Measurements from ENCODE around the gene MOV10.

The MOV10 gene

GRCh38 chr1:112687785-112688496 is 13.5 kb downstream of the MOV10 start:
- Histone ChIP-seq H3K79me2 (ENCODE audit: control insufficient read depth, insufficient read depth, low read length, unreplicated experiment) (peaks cover 31% of the 10 kb centered on the region), H3K36me3 (ENCODE audit: insufficient read depth, low read length) (peaks cover 14% of the 10 kb centered on the region; the same call in 1 of the 2 replicates), H3K4me1 (ENCODE audit: control insufficient read depth, insufficient read depth, low read length, unreplicated experiment) (peaks cover 4% of the 10 kb centered on the region), H3K27me3 (ENCODE audit: insufficient read depth, low read length) (no peaks in the 10 kb centered on the region), H3K4me3 (ENCODE audit: low read depth, low read length) (no peak overlapping the region), H2AFZ (ENCODE audit: low read length, unreplicated experiment) (no peak overlapping the region), H3K27ac (ENCODE audit: low read depth, low read length) (no peak overlapping the region)

- peaks cover 23% of the 10 kb centered on the region for H3K79me2 ChIP-seq (ENCODE audit: control insufficient read depth, insufficient read depth, low read length, unreplicated experiment)
- no peak overlapping the region for H3K4me3 ChIP-seq (ENCODE audit: low read depth, low read length)
- peaks cover 16% of the 10 kb centered on the region; the same call in 1 of the 2 replicates for H3K36me3 ChIP-seq (ENCODE audit: insufficient read depth, low read length)
- no peaks in the 10 kb centered on the region for H3K27me3 ChIP-seq (ENCODE audit: insufficient read depth, low read length)
- H3K27ac ChIP-seq (ENCODE audit: low read depth, low read length) = no peak overlapping the region
- H2AFZ ChIP-seq (ENCODE audit: low read length, unreplicated experiment) = no peak overlapping the region
- H3K4me1 ChIP-seq (ENCODE audit: control insufficient read depth, insufficient read depth, low read length, unreplicated experiment) = peaks cover 4% of the 10 kb centered on the region
These were observed 14.3 kb downstream of the MOV10 start for GRCh38 chr1:112688781-112689193.

GRCh38 chr1:112689196-112689841 is 14.9 kb downstream of the MOV10 start:
- no peak overlapping the region for H3K27ac ChIP-seq (ENCODE audit: low read depth, low read length)
- peaks cover 4% of the 10 kb centered on the region for H3K4me1 ChIP-seq (ENCODE audit: control insufficient read depth, insufficient read depth, low read length, unreplicated experiment)
- H2AFZ ChIP-seq (ENCODE audit: low read length, unreplicated experiment) = no peak overlapping the region
- H3K79me2 ChIP-seq (ENCODE audit: control insufficient read depth, insufficient read depth, low read length, unreplicated experiment) = peaks cover 23% of the 10 kb centered on the region
- no peaks in the 10 kb centered on the region for H3K27me3 ChIP-seq (ENCODE audit: insufficient read depth, low read length)
- H3K4me3 ChIP-seq (ENCODE audit: low read depth, low read length) = no peak overlapping the region
- peaks cover 16% of the 10 kb centered on the region; the same call in 1 of the 2 replicates for H3K36me3 ChIP-seq (ENCODE audit: insufficient read depth, low read length)

GRCh38 chr1:112689842-112690237 is 15.4 kb downstream of the MOV10 start:
- peaks cover 4% of the 10 kb centered on the region for H3K4me1 ChIP-seq (ENCODE audit: control insufficient read depth, insufficient read depth, low read length, unreplicated experiment)
- no peak overlapping the region for H2AFZ ChIP-seq (ENCODE audit: low read length, unreplicated experiment)
- peaks cover 23% of the 10 kb centered on the region for H3K79me2 ChIP-seq (ENCODE audit: control insufficient read depth, insufficient read depth, low read length, unreplicated experiment)
- H3K27me3 ChIP-seq (ENCODE audit: insufficient read depth, low read length) = no peaks in the 10 kb centered on the region
- peaks cover 16% of the 10 kb centered on the region; the same call in 1 of the 2 replicates for H3K36me3 ChIP-seq (ENCODE audit: insufficient read depth, low read length)
- no peak overlapping the region for H3K27ac ChIP-seq (ENCODE audit: low read depth, low read length)
- H3K4me3 ChIP-seq (ENCODE audit: low read depth, low read length) = no peak overlapping the region

- H3K4me1 ChIP-seq (ENCODE audit: control insufficient read depth, insufficient read depth, low read length, unreplicated experiment) = no peaks in the 10 kb centered on the region
- H3K4me3 ChIP-seq (ENCODE audit: low read depth, low read length) = no peak overlapping the region
- H3K36me3 ChIP-seq (ENCODE audit: insufficient read depth, low read length) = peaks cover 16% of the 10 kb centered on the region; the same call in 1 of the 2 replicates
- no peak overlapping the region for H3K27ac ChIP-seq (ENCODE audit: low read depth, low read length)
- H2AFZ ChIP-seq (ENCODE audit: low read length, unreplicated experiment) = no peak overlapping the region
- H3K27me3 ChIP-seq (ENCODE audit: insufficient read depth, low read length) = no peaks in the 10 kb centered on the region
- peaks cover 8% of the 10 kb centered on the region for H3K79me2 ChIP-seq (ENCODE audit: control insufficient read depth, insufficient read depth, low read length, unreplicated experiment)
These were observed 18.2 kb downstream of the MOV10 start for GRCh38 chr1:112692681-112693080.

GRCh38 chr1:112693821-112694220 is 19.4 kb downstream of the MOV10 start:
- Histone ChIP-seq H3K4me1 (ENCODE audit: control insufficient read depth, insufficient read depth, low read length, unreplicated experiment) (no peaks in the 10 kb centered on the region), H3K4me3 (ENCODE audit: low read depth, low read length) (no peak overlapping the region), H3K36me3 (ENCODE audit: insufficient read depth, low read length) (peaks cover 16% of the 10 kb centered on the region; the same call in 1 of the 2 replicates), H3K79me2 (ENCODE audit: control insufficient read depth, insufficient read depth, low read length, unreplicated experiment) (no peaks in the 10 kb centered on the region), H2AFZ (ENCODE audit: low read length, unreplicated experiment) (no peak overlapping the region), H3K27me3 (ENCODE audit: insufficient read depth, low read length) (no peaks in the 10 kb centered on the region), H3K27ac (ENCODE audit: low read depth, low read length) (no peak overlapping the region)

- Histone ChIP-seq H3K4me3 (ENCODE audit: low read depth, low read length) (no peak overlapping the region), H3K4me1 (ENCODE audit: control insufficient read depth, insufficient read depth, low read length, unreplicated experiment) (peaks cover 2% of the 10 kb centered on the region), H3K79me2 (ENCODE audit: control insufficient read depth, insufficient read depth, low read length, unreplicated experiment) (no peaks in the 10 kb centered on the region), H3K36me3 (ENCODE audit: insufficient read depth, low read length) (peaks cover 16% of the 10 kb centered on the region; the same call in 1 of the 2 replicates), H3K27me3 (ENCODE audit: insufficient read depth, low read length) (no peaks in the 10 kb centered on the region), H3K27ac (ENCODE audit: low read depth, low read length) (no peak overlapping the region), H2AFZ (ENCODE audit: low read length, unreplicated experiment) (no peak overlapping the region)
These were observed 20.0 kb downstream of the MOV10 start for GRCh38 chr1:112694363-112694929.

GRCh38 chr1:112695276-112695675 is 20.8 kb downstream of the MOV10 start:
- Histone ChIP-seq H2AFZ (ENCODE audit: low read length, unreplicated experiment) (no peak overlapping the region), H3K4me1 (ENCODE audit: control insufficient read depth, insufficient read depth, low read length, unreplicated experiment) (peaks cover 10% of the 10 kb centered on the region), H3K79me2 (ENCODE audit: control insufficient read depth, insufficient read depth, low read length, unreplicated experiment) (no peaks in the 10 kb centered on the region), H3K27ac (ENCODE audit: low read depth, low read length) (no peak overlapping the region), H3K4me3 (ENCODE audit: low read depth, low read length) (no peak overlapping the region), H3K36me3 (ENCODE audit: insufficient read depth, low read length) (peaks cover 16% of the 10 kb centered on the region; the same call in 1 of the 2 replicates), H3K27me3 (ENCODE audit: insufficient read depth, low read length) (no peaks in the 10 kb centered on the region)

- peaks cover 12% of the 10 kb centered on the region; the same call in 1 of the 2 replicates for H3K36me3 ChIP-seq (ENCODE audit: insufficient read depth, low read length)
- H3K4me1 ChIP-seq (ENCODE audit: control insufficient read depth, insufficient read depth, low read length, unreplicated experiment) = peaks cover 24% of the 10 kb centered on the region
- H3K27me3 ChIP-seq (ENCODE audit: insufficient read depth, low read length) = no peaks in the 10 kb centered on the region
- H3K4me3 ChIP-seq (ENCODE audit: low read depth, low read length) = no peak overlapping the region
- no peaks in the 10 kb centered on the region for H3K79me2 ChIP-seq (ENCODE audit: control insufficient read depth, insufficient read depth, low read length, unreplicated experiment)
- no peak overlapping the region for H2AFZ ChIP-seq (ENCODE audit: low read length, unreplicated experiment)
- no peak overlapping the region for H3K27ac ChIP-seq (ENCODE audit: low read depth, low read length)
These were observed 22.3 kb downstream of the MOV10 start for GRCh38 chr1:112696578-112697314.

GRCh38 chr1:112697781-112698201 is 23.3 kb downstream of the MOV10 start:
- no peaks in the 10 kb centered on the region for H3K27me3 ChIP-seq (ENCODE audit: insufficient read depth, low read length)
- H3K79me2 ChIP-seq (ENCODE audit: control insufficient read depth, insufficient read depth, low read length, unreplicated experiment) = peaks cover 6% of the 10 kb centered on the region
- no peak overlapping the region for H2AFZ ChIP-seq (ENCODE audit: low read length, unreplicated experiment)
- no peak overlapping the region for H3K4me3 ChIP-seq (ENCODE audit: low read depth, low read length)
- no peak overlapping the region for H3K27ac ChIP-seq (ENCODE audit: low read depth, low read length)
- H3K4me1 ChIP-seq (ENCODE audit: control insufficient read depth, insufficient read depth, low read length, unreplicated experiment) = peaks cover 34% of the 10 kb centered on the region
- H3K36me3 ChIP-seq (ENCODE audit: insufficient read depth, low read length) = peaks cover 3% of the 10 kb centered on the region; the same call in 1 of the 2 replicates
